ENCODE data around the gene CATSPER2. TPM values are rescaled to one million over a fixed set of nuclear protein-coding genes. Genes with fewer than 3 reads are reported as not detected.
"Not testable (repeated sequence)": the region's sequence is repeated elsewhere in the genome, so short reads cannot be mapped to it uniquely, and the experiment has no call there.

Gene CATSPER2
- total RNA-seq, 1 experiment from 2014 or later: 2.1 TPM

- DNase-seq; H3K4me1 Mint-ChIP-seq (ENCODE audit: low read depth, unreplicated experiment); H3K36me3 Mint-ChIP-seq (ENCODE audit: insufficient read depth, unreplicated experiment); BruUV-seq (replicated peaks); intact Hi-C loops (cut with micrococcal nuclease; ENCODE audit: unreplicated experiment); H3K27ac Mint-ChIP-seq (ENCODE audit: unreplicated experiment); H3K4me3 Mint-ChIP-seq (ENCODE audit: low read depth, unreplicated experiment); H3K9me3 Mint-ChIP-seq (ENCODE audit: low read depth, unreplicated experiment); CTCF ChIA-PET: not testable (repeated sequence)
- peaks cover 54% of the 10 kb centered on the region for H3K27me3 Mint-ChIP-seq (ENCODE audit: unreplicated experiment)
Measured at GRCh38 chr15:43600200-43600599, 48.4 kb downstream of the CATSPER2 start.

- CTCF ChIA-PET; H3K9me3 Mint-ChIP-seq (ENCODE audit: low read depth, unreplicated experiment); H3K27ac Mint-ChIP-seq (ENCODE audit: unreplicated experiment); H3K4me3 Mint-ChIP-seq (ENCODE audit: low read depth, unreplicated experiment); DNase-seq; H3K36me3 Mint-ChIP-seq (ENCODE audit: insufficient read depth, unreplicated experiment); intact Hi-C loops (cut with micrococcal nuclease; ENCODE audit: unreplicated experiment); H3K4me1 Mint-ChIP-seq (ENCODE audit: low read depth, unreplicated experiment); BruUV-seq (replicated peaks): not testable (repeated sequence)
- H3K27me3 Mint-ChIP-seq (ENCODE audit: unreplicated experiment): peaks cover 44% of the 10 kb centered on the region
Measured at GRCh38 chr15:43599131-43599530, 49.5 kb downstream of the CATSPER2 start.

DNA sequence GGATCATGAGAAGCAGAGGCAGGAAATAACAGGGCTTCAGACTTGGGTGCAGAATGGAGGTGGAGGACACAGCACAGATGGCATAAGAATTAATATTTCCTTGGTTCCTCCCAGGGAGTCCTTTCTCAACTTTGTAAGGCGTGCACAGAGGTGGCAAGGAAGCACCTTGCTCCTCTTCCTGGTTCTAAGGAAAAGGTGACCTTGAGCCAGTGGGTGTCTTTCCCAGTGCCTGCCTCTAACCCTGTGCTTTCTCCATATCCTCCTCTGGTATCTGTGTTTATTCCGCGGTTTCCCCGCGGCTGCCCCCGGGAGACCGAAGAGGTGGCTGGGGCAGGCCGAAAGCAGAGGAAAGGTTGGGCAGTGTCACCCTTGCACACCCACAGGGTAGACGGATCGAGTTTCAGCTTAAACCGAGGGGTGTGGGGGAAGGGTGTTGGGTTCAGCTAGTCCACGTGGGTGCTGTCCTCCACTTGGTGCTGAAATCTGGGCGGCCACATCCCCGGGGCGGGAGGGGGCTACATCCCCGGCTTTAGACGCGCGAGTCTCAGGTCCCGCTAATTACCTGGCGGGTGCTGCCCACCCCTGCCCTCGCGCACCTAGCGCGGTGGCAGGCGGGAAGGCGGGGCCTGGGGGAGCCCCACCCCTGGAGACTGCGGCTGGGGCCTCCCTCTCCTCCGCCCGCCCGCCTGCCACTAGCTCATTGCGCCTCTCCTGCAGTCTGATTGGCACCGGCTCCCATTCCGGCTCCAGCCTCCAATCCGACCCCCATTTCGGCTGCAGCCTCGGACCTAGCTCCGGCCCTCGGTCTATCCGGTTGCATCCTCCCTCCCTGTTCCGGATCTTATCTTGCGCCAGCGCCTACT is 55.1 kb downstream of the CATSPER2 start, which contains the start of gene CKMT1B:
Gene CKMT1B (plus strand): TSS at position 700 of the 863 bp plus-strand sequence. CDS start 192 bp downstream, outside the sequence.
- intact Hi-C loops (cut with micrococcal nuclease; ENCODE audit: unreplicated experiment); DNase-seq; BruUV-seq (replicated peaks); CTCF ChIA-PET; H3K9me3 Mint-ChIP-seq (ENCODE audit: low read depth, unreplicated experiment); H3K4me3 Mint-ChIP-seq (ENCODE audit: low read depth, unreplicated experiment); H3K36me3 Mint-ChIP-seq (ENCODE audit: insufficient read depth, unreplicated experiment); H3K4me1 Mint-ChIP-seq (ENCODE audit: low read depth, unreplicated experiment); H3K27ac Mint-ChIP-seq (ENCODE audit: unreplicated experiment): not testable (repeated sequence)
- H3K27me3 Mint-ChIP-seq (ENCODE audit: unreplicated experiment): peaks cover 16% of the 10 kb centered on the region

DNA sequence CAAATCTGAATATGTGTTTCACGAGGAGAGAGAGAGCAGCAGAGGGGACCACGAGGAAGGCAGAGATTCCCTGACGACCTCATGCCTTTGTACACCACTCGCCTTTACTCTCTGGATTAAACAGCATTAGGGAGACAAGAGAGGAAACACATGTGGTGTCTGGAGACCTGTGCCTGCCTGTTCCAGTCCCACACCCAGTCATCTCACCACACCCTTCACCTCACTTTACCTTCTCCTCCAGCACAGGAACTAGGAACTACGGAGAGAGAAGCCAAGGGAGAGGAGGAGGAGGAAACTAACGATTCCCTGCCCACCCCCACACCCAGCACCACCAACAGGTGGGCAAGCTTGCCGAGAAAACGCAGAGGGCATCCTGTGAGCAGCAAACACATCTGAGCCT is 55.8 kb downstream of the CATSPER2 start:
- H3K9me3 Mint-ChIP-seq (ENCODE audit: low read depth, unreplicated experiment); DNase-seq; CTCF ChIA-PET; H3K4me3 Mint-ChIP-seq (ENCODE audit: low read depth, unreplicated experiment); H3K27ac Mint-ChIP-seq (ENCODE audit: unreplicated experiment); intact Hi-C loops (cut with micrococcal nuclease; ENCODE audit: unreplicated experiment); H3K36me3 Mint-ChIP-seq (ENCODE audit: insufficient read depth, unreplicated experiment); H3K4me1 Mint-ChIP-seq (ENCODE audit: low read depth, unreplicated experiment); BruUV-seq (replicated peaks): not testable (repeated sequence)
- peaks cover 11% of the 10 kb centered on the region for H3K27me3 Mint-ChIP-seq (ENCODE audit: unreplicated experiment)

- H3K27ac Mint-ChIP-seq (ENCODE audit: unreplicated experiment); DNase-seq; intact Hi-C loops (cut with micrococcal nuclease; ENCODE audit: unreplicated experiment); H3K4me3 Mint-ChIP-seq (ENCODE audit: low read depth, unreplicated experiment); H3K36me3 Mint-ChIP-seq (ENCODE audit: insufficient read depth, unreplicated experiment); H3K4me1 Mint-ChIP-seq (ENCODE audit: low read depth, unreplicated experiment); H3K9me3 Mint-ChIP-seq (ENCODE audit: low read depth, unreplicated experiment); H3K27me3 Mint-ChIP-seq (ENCODE audit: unreplicated experiment); CTCF ChIA-PET; BruUV-seq (replicated peaks): not testable (repeated sequence)
Measured at GRCh38 chr15:43589778-43590466, 58.7 kb downstream of the CATSPER2 start, which contains the start of gene PPIP5K1. Gene PPIP5K1 (minus strand): TSS chr15:43590208. CDS start chr15:43584504, 5,704 bp downstream.

Other genes starting within 250 kb of the CATSPER2 start
- gene TP53BP1, start 155.7 kb downstream of the CATSPER2 start, total RNA-seq (2022): 36.2 and 39.9 TPM in 2 replicates
- gene MAP1A, start 131.2 kb downstream of the CATSPER2 start, total RNA-seq (2022): 0.05 and 0.27 TPM in 2 replicates
- gene PPIP5K1, start 58.6 kb downstream of the CATSPER2 start, total RNA-seq (2022): 28.1 and 29.4 TPM in 2 replicates
- 2.0 and 5.4 TPM in 2 replicates for gene CKMT1B, start 54.8 kb downstream of the CATSPER2 start, total RNA-seq (2022)
- gene STRC, start 30.0 kb downstream of the CATSPER2 start, total RNA-seq (2022): 0.57 and 1.1 TPM in 2 replicates
- 0.66 and 1.2 TPM in 2 replicates for gene CKMT1A, start 45.0 kb upstream of the CATSPER2 start, total RNA-seq (2022)
- 409 and 431 TPM in 2 replicates for gene PDIA3, start 97.6 kb upstream of the CATSPER2 start, total RNA-seq (2022)
- gene ELL3, start 128.1 kb upstream of the CATSPER2 start, total RNA-seq (2022): 1.3 and 2.0 TPM in 2 replicates
- 331 and 358 TPM in 2 replicates for gene SERF2, start 143.5 kb upstream of the CATSPER2 start, total RNA-seq (2022)
- 0.33 TPM in 1 of 2 replicates, not detected in the other for gene SERINC4, start 151.4 kb upstream of the CATSPER2 start, total RNA-seq (2022)
- 15.8 and 17.4 TPM in 2 replicates for gene HYPK, start 151.8 kb upstream of the CATSPER2 start, total RNA-seq (2022)
- 15.8 and 16.4 TPM in 2 replicates for gene MFAP1, start 175.8 kb upstream of the CATSPER2 start, total RNA-seq (2022)
- gene WDR76, start 178.2 kb upstream of the CATSPER2 start, total RNA-seq (2022): 7.8 and 11.5 TPM in 2 replicates

All from Calu3 (cell line).